ENCODE data around the gene PTMA.
"Not testable (repeated sequence)": the region's sequence is repeated elsewhere in the genome, so short reads cannot be mapped to it uniquely, and the experiment has no call there.

Gene PTMA

GRCh38 chr2:231717281-231718171 lies 9.2 kb downstream of the PTMA start:
- peak; percentile 89 for DNase-seq

- DNase-seq, result no peak
These were observed 10.5 kb downstream of the PTMA start for GRCh38 chr2:231718799-231719198.

GRCh38 chr2:231720292-231720986 lies 12.1 kb downstream of the PTMA start:
- DNase-seq, result no peak

GRCh38 chr2:231720987-231721966 lies 13.0 kb downstream of the PTMA start:
- DNase-seq, result peak; percentile 46

- DNase-seq, result no peak
These were observed 14.5 kb downstream of the PTMA start for GRCh38 chr2:231722721-231723307.

- DNase-seq, result no peak
These were observed 17.2 kb downstream of the PTMA start for GRCh38 chr2:231725476-231725875.

GRCh38 chr2:231726276-231726675 lies 18.0 kb downstream of the PTMA start:
- no peak for DNase-seq

GRCh38 chr2:231727621-231728020 lies 19.3 kb downstream of the PTMA start:
- no peak for DNase-seq

- no peak for DNase-seq
These were observed 24.3 kb downstream of the PTMA start for GRCh38 chr2:231732604-231733003.

GRCh38 chr2:231737761-231738160 lies 29.4 kb downstream of the PTMA start:
- DNase-seq, result no peak

- DNase-seq, result no peak
These were observed 35.2 kb downstream of the PTMA start for GRCh38 chr2:231743376-231744116.

- DNase-seq, result no peak
These were observed 37.1 kb downstream of the PTMA start for GRCh38 chr2:231745303-231746038.

GRCh38 chr2:231748153-231748896 lies 40.0 kb downstream of the PTMA start:
- not testable (repeated sequence) for DNase-seq

- not testable (repeated sequence) for DNase-seq
These were observed 40.7 kb downstream of the PTMA start for GRCh38 chr2:231749016-231749415.

GRCh38 chr2:231751042-231751815 lies 42.9 kb downstream of the PTMA start:
- DNase-seq, result no peak

GRCh38 chr2:231752061-231752460 lies 43.7 kb downstream of the PTMA start:
- no peak for DNase-seq

- DNase-seq, result no peak
These were observed 53.4 kb downstream of the PTMA start for GRCh38 chr2:231761735-231762134.
